SK-N-SH treated with all-trans-retinoic acid at 6 μM for 48 hours (cell line): ENCODE results near the gene CANT1.

Experiments
- ATAC-seq: fragments of 200-7000 bp; cut with Tn5 transposase; 3 replicates; pipeline ENCODE4 v1.9.1; 2020; ENCODE audit warnings: mild to moderate bottlenecking, moderate library complexity
- ARNTL ChIP-seq: fragments of 450-650 bp; formaldehyde crosslinking; IDR thresholded peaks from 2 replicates; pipeline ENCODE4 v1.5.0; 2020; ENCODE audit warnings: low read depth, mild to moderate bottlenecking, moderate library complexity, borderline replicate concordance
- BACH2 ChIP-seq: fragments of 250-450 bp; sonication (Bioruptor Pico); IDR thresholded peaks from 2 replicates; pipeline ENCODE4 v1.9.0; 2021; ENCODE audit warnings: mild to moderate bottlenecking, borderline replicate concordance
- CSDC2 ChIP-seq: fragments of 250-450 bp; sonication (Bioruptor Pico); IDR thresholded peaks from 2 replicates; pipeline ENCODE4 v1.5.0; 2020; ENCODE audit warnings: mild to moderate bottlenecking, moderate library complexity
- ESRRG ChIP-seq: fragments of 250-450 bp; sonication (Bioruptor Pico); IDR thresholded peaks from 2 replicates; pipeline ENCODE4 v1.6.1; 2021; ENCODE audit warnings: mild to moderate bottlenecking
- GLIS3 ChIP-seq: fragments of 250-450 bp; sonication (Bioruptor Pico); IDR thresholded peaks from 2 replicates; pipeline ENCODE4 v1.5.0; 2020; ENCODE audit warnings: mild to moderate bottlenecking, moderate library complexity
- ISL1 ChIP-seq: fragments of 250-450 bp; sonication (Bioruptor Pico); IDR thresholded peaks from 2 replicates; pipeline ENCODE4 v2.1.2; 2022; ENCODE audit warnings: mild to moderate bottlenecking, moderate library complexity
- OSR1 ChIP-seq: fragments of 250-450 bp; sonication (Bioruptor Pico); IDR thresholded peaks from 2 replicates; pipeline ENCODE4 v1.8.0; 2022; ENCODE audit warnings: moderate library complexity, mild to moderate bottlenecking, inconsistent platforms
- PPARA ChIP-seq: fragments of 250-450 bp; sonication (Bioruptor Pico); IDR thresholded peaks from 2 replicates; pipeline ENCODE4 v1.5.0; 2020; ENCODE audit warnings: mild to moderate bottlenecking, borderline replicate concordance
- RARB ChIP-seq: fragments of 250-450 bp; sonication (Bioruptor Pico); IDR thresholded peaks from 2 replicates; pipeline ENCODE4 v1.8.0; 2021; ENCODE audit warnings: mild to moderate bottlenecking, moderate library complexity
- SNAI2 ChIP-seq: fragments of 250-450 bp; sonication (Bioruptor Pico); IDR thresholded peaks from 2 replicates; pipeline ENCODE4 v1.5.0; 2020; ENCODE audit warnings: mild to moderate bottlenecking, moderate library complexity
- TCF4 ChIP-seq: fragments of 250-450 bp; sonication (Bioruptor Pico); IDR thresholded peaks from 2 replicates; pipeline ENCODE4 v1.8.0; 2021; ENCODE audit warnings: mild to moderate bottlenecking, moderate library complexity, borderline replicate concordance
- TOX ChIP-seq: fragments of 250-450 bp; sonication (Bioruptor Pico); IDR thresholded peaks from 2 replicates; pipeline ENCODE4 v1.8.0; 2021; ENCODE audit warnings: mild to moderate bottlenecking, moderate library complexity, borderline replicate concordance
- ZC3H10 ChIP-seq: fragments of 250-450 bp; sonication (Bioruptor Pico); IDR thresholded peaks from 2 replicates; pipeline ENCODE4 v1.5.1; 2021; ENCODE audit warnings: mild to moderate bottlenecking, moderate library complexity
- ZFP3 ChIP-seq: fragments of 250-450 bp; sonication (Bioruptor Pico); IDR thresholded peaks from 2 replicates; pipeline ENCODE4 v1.5.0; 2020; ENCODE audit warnings: mild to moderate bottlenecking, moderate library complexity
- ZFP30 ChIP-seq: fragments of 450-650 bp; formaldehyde crosslinking; IDR thresholded peaks from 2 replicates; pipeline ENCODE4 v1.5.0; 2022; ENCODE audit warnings: mild to moderate bottlenecking, moderate library complexity
- ZNF565 ChIP-seq: fragments of 450-650 bp; formaldehyde crosslinking; conservative IDR thresholded peaks from 2 replicates; pipeline ENCODE4 v1.5.0; 2020; ENCODE audit warnings: low read depth, mild to moderate bottlenecking, moderate library complexity
- ZNF70 ChIP-seq: fragments of 450-650 bp; formaldehyde crosslinking; IDR thresholded peaks from 2 replicates; pipeline ENCODE4 v1.5.0; 2020; ENCODE audit warnings: mild to moderate bottlenecking, moderate library complexity
- ZNF8 ChIP-seq: fragments of 450-650 bp; formaldehyde crosslinking; IDR thresholded peaks from 2 replicates; pipeline ENCODE4 v1.5.0; 2020; ENCODE audit warnings: mild to moderate bottlenecking, moderate library complexity
- TF ChIP-seq, protein P1 (sequence below): fragments of 250-450 bp; sonication (Bioruptor Pico); IDR thresholded peaks from 2 replicates; pipeline ENCODE4 v1.5.1; 2021; ENCODE audit warnings: mild to moderate bottlenecking, moderate library complexity
- TF ChIP-seq, protein P2 (sequence below): fragments of 250-450 bp; sonication (Bioruptor Pico); IDR thresholded peaks from 2 replicates; pipeline ENCODE4 v1.5.1; 2020; ENCODE audit warnings: low read depth, mild to moderate bottlenecking, moderate library complexity
- TF ChIP-seq, protein P3 (sequence below): fragments of 250-450 bp; sonication (Bioruptor Pico); IDR thresholded peaks from 2 replicates; pipeline ENCODE4 v1.8.0; 2021; ENCODE audit warnings: low read depth, mild to moderate bottlenecking, moderate library complexity, borderline replicate concordance
- TF ChIP-seq, protein P4 (sequence below): fragments of 250-450 bp; sonication (Bioruptor Pico); IDR thresholded peaks from 2 replicates; pipeline ENCODE4 v1.8.0; 2020; ENCODE audit warnings: mild to moderate bottlenecking, moderate library complexity, borderline replicate concordance

CANT1 gene

DNA sequence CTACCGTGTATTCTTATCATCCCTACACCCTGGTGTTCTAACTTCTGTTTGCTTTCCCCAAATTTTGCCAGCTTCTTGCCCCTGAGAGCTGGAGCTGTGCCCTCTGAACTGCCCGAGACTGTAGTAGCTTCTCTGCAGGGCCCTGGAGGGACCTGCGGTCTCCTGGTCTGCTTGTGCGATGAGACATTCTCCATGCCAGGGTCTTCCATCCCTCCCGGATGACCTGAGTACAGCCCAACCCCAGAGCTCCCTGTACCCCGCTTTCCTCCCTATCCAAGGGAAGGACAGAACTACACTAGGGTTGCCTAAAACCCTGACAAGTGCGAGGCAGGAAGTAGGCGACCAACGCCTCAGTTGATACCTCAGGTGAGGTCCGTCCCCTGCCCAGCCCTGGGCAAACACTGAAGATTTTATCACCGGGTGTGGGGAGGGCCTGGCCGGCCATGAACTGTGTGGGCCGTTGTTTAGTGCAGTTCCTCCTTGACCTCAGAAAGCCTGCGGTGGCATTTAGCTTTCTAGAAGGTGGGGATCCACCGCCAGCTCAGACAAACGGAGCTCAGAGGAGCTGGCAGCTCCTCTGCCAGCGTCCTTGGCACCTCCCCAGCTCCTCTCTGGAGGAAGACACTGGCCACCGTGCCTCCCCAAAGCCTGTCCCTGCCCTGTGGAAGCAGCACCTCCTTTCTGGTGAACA is 13.7 kb downstream of the CANT1 start:
- TF ChIP-seq ZNF70 (no peak), ZFP30 (CRISPR knock-in tag) (no peak), RARB (CRISPR knock-in tag) (no peak), CSDC2 (CRISPR knock-in tag) (no peak), SNAI2 (CRISPR knock-in tag) (no peak), TOX (CRISPR knock-in tag) (no peak), BACH2 (CRISPR knock-in tag) (no peak), ZC3H10 (CRISPR knock-in tag) (no peak), ARNTL (CRISPR knock-in tag) (no peak), GLIS3 (no peak), ISL1 (CRISPR knock-in tag) (no peak), PPARA (CRISPR knock-in tag) (no peak)
- TF ChIP-seq, protein P1, sequence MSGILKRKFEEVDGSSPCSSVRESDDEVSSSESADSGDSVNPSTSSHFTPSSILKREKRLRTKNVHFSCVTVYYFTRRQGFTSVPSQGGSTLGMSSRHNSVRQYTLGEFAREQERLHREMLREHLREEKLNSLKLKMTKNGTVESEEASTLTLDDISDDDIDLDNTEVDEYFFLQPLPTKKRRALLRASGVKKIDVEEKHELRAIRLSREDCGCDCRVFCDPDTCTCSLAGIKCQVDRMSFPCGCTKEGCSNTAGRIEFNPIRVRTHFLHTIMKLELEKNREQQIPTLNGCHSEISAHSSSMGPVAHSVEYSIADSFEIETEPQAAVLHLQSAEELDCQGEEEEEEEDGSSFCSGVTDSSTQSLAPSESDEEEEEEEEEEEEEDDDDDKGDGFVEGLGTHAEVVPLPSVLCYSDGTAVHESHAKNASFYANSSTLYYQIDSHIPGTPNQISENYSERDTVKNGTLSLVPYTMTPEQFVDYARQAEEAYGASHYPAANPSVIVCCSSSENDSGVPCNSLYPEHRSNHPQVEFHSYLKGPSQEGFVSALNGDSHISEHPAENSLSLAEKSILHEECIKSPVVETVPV (CRISPR knock-in tag), result no peak
- TF ChIP-seq, protein P2, sequence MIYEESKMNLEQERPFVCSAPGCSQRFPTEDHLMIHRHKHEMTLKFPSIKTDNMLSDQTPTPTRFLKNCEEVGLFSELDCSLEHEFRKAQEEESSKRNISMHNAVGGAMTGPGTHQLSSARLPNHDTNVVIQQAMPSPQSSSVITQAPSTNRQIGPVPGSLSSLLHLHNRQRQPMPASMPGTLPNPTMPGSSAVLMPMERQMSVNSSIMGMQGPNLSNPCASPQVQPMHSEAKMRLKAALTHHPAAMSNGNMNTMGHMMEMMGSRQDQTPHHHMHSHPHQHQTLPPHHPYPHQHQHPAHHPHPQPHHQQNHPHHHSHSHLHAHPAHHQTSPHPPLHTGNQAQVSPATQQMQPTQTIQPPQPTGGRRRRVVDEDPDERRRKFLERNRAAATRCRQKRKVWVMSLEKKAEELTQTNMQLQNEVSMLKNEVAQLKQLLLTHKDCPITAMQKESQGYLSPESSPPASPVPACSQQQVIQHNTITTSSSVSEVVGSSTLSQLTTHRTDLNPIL, result no peak
- TF ChIP-seq, protein P3, sequence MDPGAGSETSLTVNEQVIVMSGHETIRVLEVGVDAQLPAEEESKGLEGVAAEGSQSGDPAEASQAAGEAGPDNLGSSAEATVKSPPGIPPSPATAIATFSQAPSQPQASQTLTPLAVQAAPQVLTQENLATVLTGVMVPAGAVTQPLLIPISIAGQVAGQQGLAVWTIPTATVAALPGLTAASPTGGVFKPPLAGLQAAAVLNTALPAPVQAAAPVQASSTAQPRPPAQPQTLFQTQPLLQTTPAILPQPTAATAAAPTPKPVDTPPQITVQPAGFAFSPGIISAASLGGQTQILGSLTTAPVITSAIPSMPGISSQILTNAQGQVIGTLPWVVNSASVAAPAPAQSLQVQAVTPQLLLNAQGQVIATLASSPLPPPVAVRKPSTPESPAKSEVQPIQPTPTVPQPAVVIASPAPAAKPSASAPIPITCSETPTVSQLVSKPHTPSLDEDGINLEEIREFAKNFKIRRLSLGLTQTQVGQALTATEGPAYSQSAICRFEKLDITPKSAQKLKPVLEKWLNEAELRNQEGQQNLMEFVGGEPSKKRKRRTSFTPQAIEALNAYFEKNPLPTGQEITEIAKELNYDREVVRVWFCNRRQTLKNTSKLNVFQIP, result no peak
- no peak for ATAC-seq

DNA sequence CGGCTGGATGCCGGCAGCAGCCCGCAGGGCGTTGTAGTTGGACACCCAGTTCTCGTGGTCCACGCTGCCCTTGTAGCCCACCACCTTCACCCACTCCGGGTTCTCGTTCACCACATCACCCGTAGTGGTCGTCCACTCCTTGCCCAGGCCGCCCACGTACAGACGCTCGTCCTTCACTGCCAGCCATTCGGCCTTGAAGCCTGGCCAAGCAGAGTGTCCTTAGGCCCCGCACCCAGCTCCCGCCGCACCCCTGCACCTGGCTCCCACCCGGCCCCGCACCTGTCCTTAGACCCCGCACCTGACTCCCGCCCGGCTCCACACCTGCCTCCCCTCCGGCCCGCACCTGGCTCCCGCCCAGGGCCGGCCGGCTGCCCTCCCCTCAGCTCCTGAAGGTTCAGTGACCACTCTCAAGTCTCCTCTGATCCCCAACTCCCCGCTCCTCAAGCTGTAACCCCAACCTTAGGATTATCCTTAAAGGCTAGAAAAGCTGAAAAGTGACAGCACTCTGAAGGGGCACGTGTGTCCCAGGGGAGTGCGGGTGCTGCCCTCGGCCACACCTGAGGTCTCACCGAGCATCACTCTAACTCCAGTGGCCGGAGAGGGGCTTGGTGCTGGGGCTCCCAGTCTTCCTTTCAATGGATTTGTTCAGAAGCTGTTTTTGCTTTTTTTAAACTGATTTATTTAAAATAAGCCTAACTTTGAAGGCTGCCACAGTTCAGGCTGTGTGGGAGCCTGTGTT is 14.4 kb downstream of the CANT1 start:
- no peak for TF ChIP-seq OSR1 (CRISPR knock-in tag)
- TF ChIP-seq RARB (CRISPR knock-in tag), result no peak
- no peak for TF ChIP-seq SNAI2 (CRISPR knock-in tag)
- no peak for TF ChIP-seq TOX (CRISPR knock-in tag)
- TF ChIP-seq, protein P4, sequence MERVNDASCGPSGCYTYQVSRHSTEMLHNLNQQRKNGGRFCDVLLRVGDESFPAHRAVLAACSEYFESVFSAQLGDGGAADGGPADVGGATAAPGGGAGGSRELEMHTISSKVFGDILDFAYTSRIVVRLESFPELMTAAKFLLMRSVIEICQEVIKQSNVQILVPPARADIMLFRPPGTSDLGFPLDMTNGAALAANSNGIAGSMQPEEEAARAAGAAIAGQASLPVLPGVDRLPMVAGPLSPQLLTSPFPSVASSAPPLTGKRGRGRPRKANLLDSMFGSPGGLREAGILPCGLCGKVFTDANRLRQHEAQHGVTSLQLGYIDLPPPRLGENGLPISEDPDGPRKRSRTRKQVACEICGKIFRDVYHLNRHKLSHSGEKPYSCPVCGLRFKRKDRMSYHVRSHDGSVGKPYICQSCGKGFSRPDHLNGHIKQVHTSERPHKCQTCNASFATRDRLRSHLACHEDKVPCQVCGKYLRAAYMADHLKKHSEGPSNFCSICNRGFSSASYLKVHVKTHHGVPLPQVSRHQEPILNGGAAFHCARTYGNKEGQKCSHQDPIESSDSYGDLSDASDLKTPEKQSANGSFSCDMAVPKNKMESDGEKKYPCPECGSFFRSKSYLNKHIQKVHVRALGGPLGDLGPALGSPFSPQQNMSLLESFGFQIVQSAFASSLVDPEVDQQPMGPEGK (CRISPR knock-in tag), result no peak
- no peak for TF ChIP-seq PPARA (CRISPR knock-in tag)
- no peak for TF ChIP-seq ZNF565 (CRISPR knock-in tag)
- ATAC-seq, result no peak

DNA sequence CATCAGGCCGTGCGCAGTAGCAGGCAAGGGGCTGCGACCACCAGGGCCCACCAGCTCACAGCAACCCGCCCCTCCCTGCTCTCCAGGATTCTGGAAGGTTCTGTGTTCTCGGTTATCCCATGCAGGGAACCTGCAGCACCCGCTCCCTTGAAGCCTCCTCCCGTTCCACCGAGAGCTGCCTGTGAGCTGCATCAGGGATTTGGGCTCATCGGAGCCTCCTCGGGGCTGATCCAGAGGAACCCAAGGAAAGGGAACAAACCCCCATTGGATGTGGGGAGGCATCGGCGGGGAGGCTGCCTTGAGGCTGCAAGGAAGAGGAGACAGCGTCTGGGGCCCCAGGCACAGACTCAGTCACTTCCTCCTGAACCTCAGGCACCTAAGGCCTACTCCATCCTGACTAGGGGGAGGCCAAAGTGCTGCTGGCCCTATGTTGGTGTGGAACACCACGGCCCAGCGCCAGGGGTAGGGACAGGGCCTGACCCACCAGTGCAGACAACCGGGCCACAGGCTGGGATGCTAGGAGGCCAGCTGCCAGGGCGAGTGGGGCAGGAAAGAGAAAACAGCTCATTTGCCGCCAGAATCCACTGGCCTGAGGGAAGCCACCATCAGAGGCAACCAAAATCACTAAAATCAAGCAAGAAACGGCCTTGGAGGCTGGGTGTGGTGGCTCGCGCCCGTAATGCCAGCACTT is 15.4 kb downstream of the CANT1 start:
- ATAC-seq, result no peak
- TF ChIP-seq ZNF8 (no peak), PPARA (CRISPR knock-in tag) (no peak), TCF4 (no peak), CSDC2 (CRISPR knock-in tag) (no peak), ZFP30 (CRISPR knock-in tag) (no peak), ZNF70 (no peak), SNAI2 (CRISPR knock-in tag) (no peak), ARNTL (CRISPR knock-in tag) (no peak), RARB (CRISPR knock-in tag) (no peak), ZFP3 (CRISPR knock-in tag) (no peak), ESRRG (CRISPR knock-in tag) (no peak), ZNF565 (CRISPR knock-in tag) (no peak), GLIS3 (no peak), BACH2 (CRISPR knock-in tag) (no peak)
- TF ChIP-seq, protein P2, result no peak
- TF ChIP-seq, protein P4 (CRISPR knock-in tag), result no peak
- TF ChIP-seq, protein P1 (CRISPR knock-in tag), result no peak
